Sigmoid colon (tissue), 4 donors: ENCODE results near the gene EFCAB12.

Source experiments
- CTCF ChIP-seq, 4 experiments: fragments of 450-650 bp in 3 of 4; fragments of 200-600 bp in 1 of 4; IDR thresholded peaks; one replicate each; pipeline ENCODE4 v1.5.1; 2016 to 2019; ENCODE audit warnings: antibody characterized with exemption in 4 of 4, mild to moderate bottlenecking in 3 of 4, moderate library complexity in 2 of 4
- POLR2A ChIP-seq, 2 donors: fragments of 450-650 bp; IDR thresholded peaks; one replicate each; pipeline ENCODE4 v1.6.1; 2016; ENCODE audit warnings: antibody characterized with exemption in 2 of 2, mild to moderate bottlenecking in 2 of 2, moderate library complexity in 2 of 2
- POLR2AphosphoS5 ChIP-seq, 4 donors: sonication (generic); formaldehyde crosslinking; IDR thresholded peaks; one replicate each; pipeline ENCODE4 v1.6.1; 2017; ENCODE audit warnings: antibody characterized with exemption in 4 of 4

DNA sequence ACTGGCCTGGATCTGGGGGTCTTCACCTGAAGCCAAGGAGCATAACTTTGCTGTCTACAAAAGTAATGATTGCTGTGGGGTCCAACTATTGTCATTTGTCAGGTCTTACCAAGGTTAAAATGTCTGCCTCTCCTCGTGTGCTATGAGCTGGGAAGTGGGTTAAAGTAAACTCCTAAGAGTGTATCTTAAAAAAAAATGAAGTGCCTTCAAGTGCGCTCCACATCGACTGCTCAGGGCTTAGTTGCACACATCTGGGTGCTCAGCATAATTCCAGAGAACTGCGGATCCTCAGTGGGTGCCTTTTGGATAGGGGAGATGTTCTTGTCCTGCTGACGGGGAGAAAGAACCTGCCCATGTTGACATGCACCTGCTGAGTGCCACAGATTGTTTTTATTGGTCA, 40.9 kb downstream of the EFCAB12 start:
- TF ChIP-seq CTCF (IDR thresholded peaks at IDR 0.05): no peak
- TF ChIP-seq POLR2A (IDR thresholded peaks at IDR 0.05): no peak
- TF ChIP-seq POLR2AphosphoS5 (IDR thresholded peaks at IDR 0.05): no peak
